Mesenchymal stem cell (in vitro differentiated cells and primary cell): Measurements from ENCODE around the gene RPL12.

Experiments used
- DNase-seq: peaks from one replicate; pipeline ENCODE4 v3.0.0-alpha.2; 2013
- H2AFZ ChIP-seq: one replicate; pipeline ENCODE4 v1.6.1; 2013; ENCODE audit warnings: low read depth, mild to moderate bottlenecking, control low read depth, inconsistent platforms, low read length, moderate library complexity
- H2AK5ac ChIP-seq: 2 replicates; pipeline ENCODE4 v1.6.1; 2013; ENCODE audit warnings: low read length, moderate library complexity, mild to moderate bottlenecking, inconsistent platforms; ENCODE audit not compliant: severe bottlenecking
- H2BK120ac ChIP-seq: one replicate; pipeline ENCODE4 v1.6.1; 2013; ENCODE audit warnings: low read depth, mild to moderate bottlenecking, inconsistent platforms, low read length, moderate library complexity
- H2BK12ac ChIP-seq, 2 experiments: one replicate each; pipeline ENCODE4 v1.6.1; 2013; ENCODE audit warnings: inconsistent platforms in 2 of 2, low read length in 2 of 2, mild to moderate bottlenecking in 2 of 2, moderate library complexity in 2 of 2, control low read depth in 1 of 2
- H2BK15ac ChIP-seq: one replicate; pipeline ENCODE4 v1.6.1; 2013; ENCODE audit warnings: mild to moderate bottlenecking, low read depth, inconsistent platforms; ENCODE audit not compliant: poor library complexity, severe bottlenecking
- H2BK5ac ChIP-seq: 2 replicates; pipeline ENCODE4 v1.6.1; 2013; ENCODE audit warnings: low read depth, mild to moderate bottlenecking, low read length, control low read depth, inconsistent platforms; ENCODE audit not compliant: poor library complexity, severe bottlenecking
- H3K14ac ChIP-seq, 2 experiments: one replicate each; pipeline ENCODE4 v1.6.1; 2013; ENCODE audit warnings: inconsistent platforms in 2 of 2, low read length in 2 of 2, control low read depth in 1 of 2, mild to moderate bottlenecking in 1 of 2, moderate library complexity in 1 of 2
- H3K18ac ChIP-seq, 2 experiments: one replicate each; pipeline ENCODE4 v1.6.1; 2013; ENCODE audit warnings: inconsistent platforms in 2 of 2, low read length in 2 of 2, control low read depth in 1 of 2, low read depth in 1 of 2, mild to moderate bottlenecking in 1 of 2
- H3K23ac ChIP-seq, 2 experiments: one replicate each; pipeline ENCODE4 v1.6.1; 2013; ENCODE audit warnings: inconsistent platforms in 2 of 2, low read length in 2 of 2, mild to moderate bottlenecking in 2 of 2, moderate library complexity in 2 of 2, control low read depth in 1 of 2
- H3K27ac ChIP-seq: 2 replicates; pipeline ENCODE4 v1.5.1; 2013; ENCODE audit warnings: mild to moderate bottlenecking, moderate library complexity, low read length, control low read depth, inconsistent platforms; ENCODE audit not compliant: poor library complexity, severe bottlenecking
- H3K27me3 ChIP-seq, 2 experiments: 2 replicates each; pipeline versions ENCODE4 v1.6.1 to v1.7.0; 2013; ENCODE audit warnings: low read length in 2 of 2, mild to moderate bottlenecking in 2 of 2, moderate library complexity in 2 of 2, control low read depth in 1 of 2, inconsistent platforms in 1 of 2; ENCODE audit not compliant: control insufficient read depth in 1 of 2, insufficient read depth in 1 of 2
- H3K36me3 ChIP-seq, 2 experiments: 2 replicates each; pipeline versions ENCODE4 v1.6.1 to v1.7.0; 2013; ENCODE audit warnings: low read length in 2 of 2, control low read depth in 1 of 2, inconsistent platforms in 1 of 2, low read depth in 1 of 2, mild to moderate bottlenecking in 1 of 2; ENCODE audit not compliant: insufficient read depth in 2 of 2, control insufficient read depth in 1 of 2
- H3K4ac ChIP-seq, 2 experiments: one replicate each; pipeline ENCODE4 v1.6.1; 2013; ENCODE audit warnings: inconsistent platforms in 2 of 2, low read length in 2 of 2, mild to moderate bottlenecking in 2 of 2, moderate library complexity in 2 of 2, control low read depth in 1 of 2, low read depth in 1 of 2
- H3K4me1 ChIP-seq: 2 replicates; pipeline ENCODE4 v1.6.1; 2013; ENCODE audit warnings: low read depth, low read length, control low read depth; ENCODE audit not compliant: control insufficient read depth, insufficient read depth
- H3K4me2 ChIP-seq: 2 replicates; pipeline ENCODE4 v1.6.1; 2013; ENCODE audit warnings: low read length, mild to moderate bottlenecking, inconsistent platforms; ENCODE audit not compliant: poor library complexity, severe bottlenecking
- H3K4me3 ChIP-seq, 2 experiments: 2 replicates each; pipeline versions ENCODE4 v1.5.1 to v1.7.0; 2013; ENCODE audit warnings: low read length in 2 of 2, mild to moderate bottlenecking in 2 of 2, control low read depth in 1 of 2, low read depth in 1 of 2; ENCODE audit not compliant: insufficient read depth in 1 of 2
- H3K79me1 ChIP-seq: replicated peaks from 2 replicates; pipeline ENCODE4 v1.6.1; 2013; ENCODE audit warnings: mild to moderate bottlenecking, control low read depth, low read length, inconsistent platforms; ENCODE audit not compliant: poor library complexity, severe bottlenecking
- H3K9ac ChIP-seq: 2 replicates; pipeline ENCODE4 v1.7.0; 2013; ENCODE audit warnings: mild to moderate bottlenecking, low read length, moderate library complexity
- H3K9me3 ChIP-seq: 2 replicates; pipeline ENCODE4 v1.7.0; 2013; ENCODE audit warnings: mild to moderate bottlenecking, low read length; ENCODE audit not compliant: control insufficient read depth
- H4K8ac ChIP-seq: one replicate; pipeline ENCODE4 v1.6.1; 2013; ENCODE audit warnings: inconsistent platforms, mild to moderate bottlenecking, low read length, moderate library complexity
- H4K91ac ChIP-seq: one replicate; pipeline ENCODE4 v1.6.1; 2013; ENCODE audit warnings: mild to moderate bottlenecking, low read length, inconsistent platforms
- WGBS: methylation state at CpG from one replicate; pipeline ENCODE4 v1.1.7; 2013; ENCODE audit warnings: mixed read lengths; 5-methylcytosine and 5-hydroxymethylcytosine counted together

The RPL12 gene

DNA sequence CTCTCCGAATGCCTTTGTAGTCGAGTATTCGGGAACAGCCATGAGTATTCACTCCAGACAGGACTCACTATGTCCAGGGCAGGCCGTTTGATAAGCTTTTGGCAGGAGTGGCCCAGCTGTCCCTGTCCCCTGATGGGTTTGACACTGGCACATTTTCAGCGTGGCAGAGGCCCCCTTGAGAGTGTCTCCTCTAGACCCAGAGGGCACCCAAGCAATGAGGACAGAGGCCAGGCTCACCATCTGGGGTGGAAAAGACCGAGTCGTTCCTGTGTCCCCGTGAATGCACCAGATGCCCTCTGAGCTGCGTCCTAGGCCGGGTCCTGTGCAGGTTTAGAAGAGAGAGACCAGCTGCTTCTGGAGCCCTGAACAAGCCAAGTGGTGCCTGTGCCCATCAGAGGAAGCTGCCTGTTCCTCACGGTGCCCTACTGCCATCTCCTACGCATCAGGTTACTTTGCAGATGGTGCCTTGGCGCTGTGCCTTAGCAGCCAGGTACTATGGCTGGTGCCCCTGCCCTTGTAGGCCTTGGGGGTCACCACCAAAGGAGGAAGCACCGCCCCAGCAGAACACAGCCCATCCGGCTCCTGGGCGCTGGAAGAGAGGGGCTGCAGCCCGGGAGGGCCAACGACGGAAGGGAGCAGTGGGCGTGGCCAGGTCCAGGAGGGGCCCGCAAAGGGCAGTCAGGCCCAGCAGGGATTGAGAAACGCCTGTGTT lies 42.5 kb upstream of the RPL12 start:
- Histone ChIP-seq H3K4me1 (peaks cover 60% of the 10 kb centered on the region), H3K14ac (no peak overlapping the region), H3K9ac (no peak overlapping the region), H4K91ac (no peak overlapping the region), H3K4me2 (no peak overlapping the region), H3K4me3 (no peak overlapping the region), H4K8ac (no peak overlapping the region), H2BK15ac (no peak overlapping the region), H2BK120ac (no peak overlapping the region), H3K36me3 (peaks cover 72 to 78% of the 10 kb centered on the region in 2 experiments), H3K27ac (no peak overlapping the region), H3K18ac (no peak overlapping the region), H3K23ac (no peak overlapping the region), H2AFZ (no peak overlapping the region), H3K79me1 (peaks cover 17% of the 10 kb centered on the region), H3K27me3 (no peaks in the 10 kb centered on the region), H3K9me3 (no peaks in the 10 kb centered on the region), H2AK5ac (peak overlapping the region; percentile 10), H2BK12ac (no peak overlapping the region), H3K4ac (no peak overlapping the region), H2BK5ac (no peak overlapping the region)
- 96% methylated on average over 22 of the region's 22 CpGs for WGBS
- no peak for DNase-seq

DNA sequence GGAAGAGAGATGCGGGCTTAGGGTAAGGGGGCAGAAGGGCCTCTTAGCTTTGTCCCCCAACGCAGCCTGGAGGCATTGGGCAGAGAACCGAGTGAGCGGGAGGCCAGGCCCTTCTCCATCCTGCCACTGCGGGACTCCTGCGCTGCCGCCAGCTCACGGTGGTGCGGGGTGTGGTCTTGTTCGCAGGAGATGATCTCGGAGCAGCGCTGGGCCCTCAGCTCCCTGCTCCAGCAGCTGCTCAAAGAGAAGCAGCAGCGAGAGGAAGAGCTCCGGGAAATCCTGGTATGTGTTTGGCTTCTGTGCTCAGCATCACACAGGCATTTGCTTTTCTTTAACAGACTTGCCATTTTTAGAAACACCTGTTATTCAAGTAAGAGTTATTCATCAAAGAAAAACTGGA lies 41.4 kb upstream of the RPL12 start:
- Histone ChIP-seq H2BK120ac (no peak overlapping the region), H2BK12ac (no peak overlapping the region), H3K9me3 (no peaks in the 10 kb centered on the region), H2BK15ac (no peak overlapping the region), H3K23ac (no peak overlapping the region), H4K8ac (no peak overlapping the region), H2AK5ac (peak overlapping the region; percentile 42), H3K27ac (no peak overlapping the region), H3K18ac (no peak overlapping the region), H4K91ac (no peak overlapping the region), H3K4ac (no peak overlapping the region), H3K36me3 (peaks cover 72 to 75% of the 10 kb centered on the region in 2 experiments), H2AFZ (no peak overlapping the region), H3K9ac (no peak overlapping the region), H3K4me1 (peaks cover 53% of the 10 kb centered on the region), H3K79me1 (peaks cover 15% of the 10 kb centered on the region), H3K14ac (no peak overlapping the region), H3K4me3 (no peak overlapping the region), H2BK5ac (no peak overlapping the region), H3K4me2 (no peak overlapping the region), H3K27me3 (no peaks in the 10 kb centered on the region)
- no peak for DNase-seq
- whole genome bisulfite sequencing, result 91% methylated on average over 14 of the region's 14 CpGs

DNA sequence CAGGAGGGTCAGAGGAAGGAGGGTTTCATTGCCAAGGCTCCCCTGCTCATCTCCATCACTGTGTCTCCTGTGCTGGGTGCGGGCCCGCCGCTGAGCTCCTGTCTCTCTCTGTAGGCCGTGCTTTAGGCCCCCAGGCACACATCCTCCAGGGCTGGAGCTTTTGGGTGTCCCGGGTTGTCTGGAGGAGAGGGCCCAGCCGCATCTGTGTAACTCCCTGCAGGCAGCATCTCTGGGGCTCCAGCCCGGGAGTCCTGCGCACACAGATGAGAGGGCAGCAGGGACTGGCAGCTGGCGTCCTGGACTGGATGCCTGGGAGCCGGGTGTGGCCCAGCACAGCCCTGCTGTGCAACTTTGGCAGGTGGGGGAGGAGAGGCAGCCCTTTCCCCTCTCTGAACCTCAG lies 40.3 kb upstream of the RPL12 start:
- peaks cover 43% of the 10 kb centered on the region for H3K4me1 ChIP-seq
- no peak overlapping the region for H3K23ac ChIP-seq
- H3K9ac ChIP-seq, result no peak overlapping the region
- H2BK5ac ChIP-seq, result no peak overlapping the region
- H3K14ac ChIP-seq, result no peak overlapping the region
- H4K8ac ChIP-seq, result peak overlapping the region; percentile 38
- H3K18ac ChIP-seq, result peak overlapping the region; percentile 8 to 13
- no peak overlapping the region for H2BK120ac ChIP-seq
- no peak overlapping the region for H3K4me3 ChIP-seq
- H3K79me1 ChIP-seq, result peaks cover 9% of the 10 kb centered on the region
- H2BK15ac ChIP-seq, result no peak overlapping the region
- no peak overlapping the region for H4K91ac ChIP-seq
- no peaks in the 10 kb centered on the region for H3K9me3 ChIP-seq
- 93% methylated on average over 10 of the region's 10 CpGs for WGBS
- H3K27ac ChIP-seq, result peak overlapping the region; percentile 0
- peaks cover 68 to 74% of the 10 kb centered on the region in 2 experiments for H3K36me3 ChIP-seq
- H3K4ac ChIP-seq, result no peak overlapping the region
- no peak for DNase-seq
- no peak overlapping the region for H2AFZ ChIP-seq
- H2AK5ac ChIP-seq, result no peak overlapping the region
- H2BK12ac ChIP-seq, result no peak overlapping the region
- H3K4me2 ChIP-seq, result no peak overlapping the region
- H3K27me3 ChIP-seq, result no peaks in the 10 kb centered on the region

DNA sequence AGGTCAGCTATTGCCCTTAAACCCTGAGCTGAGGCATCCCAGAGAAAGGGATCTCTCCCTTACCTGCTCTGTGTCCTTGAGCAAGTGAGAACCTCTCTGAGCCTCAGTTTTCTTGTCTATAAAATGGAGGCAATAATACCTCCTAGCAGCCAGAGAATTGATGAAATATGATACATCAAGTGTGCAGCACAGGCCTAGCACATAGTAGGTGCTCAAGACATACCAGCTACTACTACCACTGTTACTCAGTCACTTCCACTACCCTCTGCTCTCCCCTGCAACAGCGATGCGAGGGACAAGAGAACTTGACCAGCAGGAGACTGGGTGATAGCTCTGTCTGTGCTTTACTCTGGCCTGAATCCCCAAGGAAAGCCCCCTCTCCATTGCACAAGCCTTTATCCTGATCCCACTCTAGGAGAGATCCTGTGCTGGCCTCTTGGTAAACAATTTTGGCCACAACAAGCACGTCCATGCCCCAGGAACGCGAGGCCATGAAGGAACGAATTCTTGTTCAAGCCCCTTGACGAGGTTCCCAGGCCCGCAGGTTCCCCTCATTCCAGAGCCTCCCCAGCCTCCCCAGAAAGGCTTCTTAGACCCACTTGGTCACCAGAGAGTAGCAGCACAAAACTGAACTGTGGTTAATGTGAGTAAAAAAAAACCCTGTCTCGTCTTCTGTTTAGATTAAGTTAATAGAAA lies 39.5 kb upstream of the RPL12 start:
- peak overlapping the region; percentile 18 for H3K27ac ChIP-seq
- peak overlapping the region in 1 of 2 experiments; percentile 61 for H3K14ac ChIP-seq
- peak overlapping the region in 1 of 2 experiments; percentile 51 for H3K23ac ChIP-seq
- H2AFZ ChIP-seq, result no peak overlapping the region
- H3K9me3 ChIP-seq, result no peaks in the 10 kb centered on the region
- no peak overlapping the region for H3K9ac ChIP-seq
- H4K91ac ChIP-seq, result peak overlapping the region; percentile 76
- H2BK120ac ChIP-seq, result no peak overlapping the region
- H2AK5ac ChIP-seq, result peak overlapping the region; percentile 26
- 71% methylated on average over 7 of the region's 9 CpGs for WGBS
- H2BK5ac ChIP-seq, result no peak overlapping the region
- peak; percentile 70 for DNase-seq
- no peak overlapping the region for H3K4me3 ChIP-seq
- peak overlapping the region in 1 of 2 experiments; percentile 29 for H2BK12ac ChIP-seq
- H3K27me3 ChIP-seq, result no peaks in the 10 kb centered on the region
- no peak overlapping the region for H3K4ac ChIP-seq
- H3K4me2 ChIP-seq, result no peak overlapping the region
- H3K79me1 ChIP-seq, result peaks cover 9% of the 10 kb centered on the region
- H3K36me3 ChIP-seq, result peaks cover 68 to 74% of the 10 kb centered on the region in 2 experiments
- H2BK15ac ChIP-seq, result no peak overlapping the region
- no peak overlapping the region for H4K8ac ChIP-seq
- peaks cover 37% of the 10 kb centered on the region for H3K4me1 ChIP-seq
- H3K18ac ChIP-seq, result peak overlapping the region in 1 of 2 experiments; percentile 19
